Embryonic facial prominence (tissue), 1 donor: ENCODE results near the gene ADIPOR1.
"Not testable (repeated sequence)": the region's sequence is repeated elsewhere in the genome, so short reads cannot be mapped to it uniquely, and the experiment has no call there.

Experiments
- DNase-seq: peaks from one replicate; pipeline ENCODE4 v3.0.0-alpha.2; 2016; ENCODE audit errors: extremely low spot score

ADIPOR1 gene

GRCh38 chr1:202957733-202958543 lies at the start of gene ADIPOR1:
Gene ADIPOR1 (minus strand): TSS chr1:202958312. CDS start chr1:202951070, 7,242 bp downstream.
- peak; percentile 78 for DNase-seq

GRCh38 chr1:203006948-203007871 lies 49.1 kb upstream of the ADIPOR1 start, which contains the start of gene TMEM183A:
Gene TMEM183A (plus strand): TSS chr1:203007374. CDS start chr1:203007466, 92 bp downstream.
- DNase-seq: peak; percentile 93

DNA sequence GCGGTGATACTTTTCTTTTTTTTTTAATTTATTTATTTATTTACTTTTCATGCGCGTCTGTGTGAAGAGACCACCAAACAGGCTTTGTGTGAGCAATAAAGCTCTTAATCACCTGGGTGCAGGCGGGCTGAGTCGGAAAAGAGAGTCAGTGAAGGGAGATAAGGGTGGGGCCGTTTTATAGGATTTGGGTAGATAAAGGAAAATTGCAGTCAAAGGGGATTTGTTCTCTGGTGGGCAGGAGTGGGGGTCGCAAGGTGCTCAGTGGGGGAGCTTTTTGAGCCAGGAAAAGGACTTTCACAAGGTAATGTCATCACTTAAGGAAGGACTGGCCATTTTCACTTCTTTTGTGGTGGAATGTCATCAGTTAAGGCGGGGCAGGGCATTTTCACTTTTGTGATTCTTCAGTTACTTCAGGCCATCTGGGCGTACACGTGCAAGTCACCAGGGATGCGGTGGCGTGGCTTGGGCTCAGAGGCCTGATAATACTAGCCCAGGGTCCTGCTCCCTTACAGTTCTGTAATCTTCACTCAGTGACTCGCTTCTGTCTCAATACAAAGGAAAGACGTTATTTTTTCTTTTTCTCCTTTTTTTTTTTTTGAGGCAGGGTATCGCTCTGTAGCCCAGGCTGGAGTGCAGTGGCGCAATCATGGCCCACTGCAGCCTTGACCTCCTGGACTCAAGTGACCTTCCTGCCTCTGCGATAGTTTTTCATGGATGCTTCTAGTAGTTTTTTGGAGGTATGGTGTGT lies 47.5 kb upstream of the ADIPOR1 start:
- DNase-seq: not testable (repeated sequence)

GRCh38 chr1:203002951-203003350 lies 44.8 kb upstream of the ADIPOR1 start:
- DNase-seq: no peak

GRCh38 chr1:203001986-203002385 lies 43.9 kb upstream of the ADIPOR1 start:
- DNase-seq: no peak

DNA sequence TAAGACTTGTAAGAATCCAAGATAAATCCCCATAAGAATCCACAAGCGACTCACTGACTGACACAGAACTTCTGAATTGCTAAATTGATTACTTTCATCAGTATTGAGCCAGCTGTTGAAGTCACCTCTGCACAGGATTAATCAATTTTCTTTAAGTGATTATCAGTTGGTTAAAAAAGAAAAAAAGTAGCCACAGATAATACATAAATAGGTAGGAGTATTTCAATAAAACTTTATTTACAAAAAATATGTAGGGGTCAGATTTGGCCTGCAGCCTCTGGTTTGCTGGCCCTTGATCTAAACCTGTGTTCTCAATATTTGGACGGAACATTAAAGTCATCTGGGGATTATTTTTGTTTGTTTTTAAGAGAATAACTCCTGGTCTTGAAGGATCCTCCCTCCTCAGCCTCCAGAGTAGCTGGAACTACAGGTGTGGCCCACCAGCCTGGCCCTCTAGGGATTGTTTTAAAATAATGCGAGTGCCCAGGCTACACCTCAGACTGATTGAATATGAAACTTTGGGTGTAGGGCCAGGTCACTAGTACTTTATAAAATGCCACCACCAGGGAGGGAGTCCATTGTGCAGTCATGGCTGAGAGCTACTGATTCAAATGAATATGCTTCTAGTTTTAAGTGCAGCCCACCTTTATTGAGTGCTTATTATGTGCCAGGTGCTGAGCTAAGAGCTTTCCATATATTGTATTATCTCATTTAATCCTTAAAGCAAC lies 42.3 kb upstream of the ADIPOR1 start:
- DNase-seq: no peak

DNA sequence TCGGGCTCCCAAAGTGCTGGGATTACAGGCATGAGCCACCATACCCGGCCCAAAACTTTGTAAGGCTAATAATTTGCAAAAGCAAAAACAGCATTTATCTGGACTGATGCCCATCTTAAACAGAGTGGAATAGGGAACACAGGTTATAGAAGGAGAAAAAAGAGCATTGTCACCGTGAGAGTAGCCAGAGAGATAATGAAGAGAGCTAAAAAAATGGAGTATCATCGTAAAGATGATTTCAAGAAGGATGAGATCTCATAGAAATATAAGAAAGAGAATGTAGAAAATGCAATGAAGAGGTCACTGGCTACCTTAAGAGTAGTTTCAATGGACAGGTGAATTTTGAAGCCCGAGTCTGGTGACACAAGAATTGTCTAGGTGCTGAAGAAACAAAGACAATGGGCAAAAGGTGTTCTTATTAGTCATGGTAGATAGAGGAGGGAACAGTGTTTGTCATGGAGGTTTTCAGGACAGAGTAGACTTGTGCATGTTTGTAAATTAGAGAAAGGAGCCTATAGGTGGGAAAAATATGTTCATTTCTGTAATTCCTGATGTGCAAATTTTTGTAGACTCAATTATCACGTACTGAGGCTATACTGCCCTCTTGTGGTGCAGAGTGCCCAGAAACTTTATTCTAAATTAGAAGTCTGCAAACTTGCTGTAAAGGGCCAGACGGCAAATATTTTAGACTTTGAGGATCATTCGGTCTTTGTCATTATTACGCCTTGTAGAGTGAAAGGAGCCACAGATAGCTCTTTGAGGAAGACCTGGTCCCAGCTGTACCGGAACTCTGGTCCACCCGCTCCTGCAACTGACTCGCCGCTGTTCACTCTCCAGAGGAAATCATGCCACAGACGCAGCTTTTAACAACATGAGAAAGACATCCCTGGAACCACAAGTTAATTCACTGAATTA lies 41.0 kb upstream of the ADIPOR1 start:
- no peak for DNase-seq

GRCh38 chr1:202994756-202995155 lies 36.6 kb upstream of the ADIPOR1 start:
- DNase-seq: no peak

- no peak for DNase-seq
Measured at GRCh38 chr1:202991112-202991511, 33.0 kb upstream of the ADIPOR1 start.

DNA sequence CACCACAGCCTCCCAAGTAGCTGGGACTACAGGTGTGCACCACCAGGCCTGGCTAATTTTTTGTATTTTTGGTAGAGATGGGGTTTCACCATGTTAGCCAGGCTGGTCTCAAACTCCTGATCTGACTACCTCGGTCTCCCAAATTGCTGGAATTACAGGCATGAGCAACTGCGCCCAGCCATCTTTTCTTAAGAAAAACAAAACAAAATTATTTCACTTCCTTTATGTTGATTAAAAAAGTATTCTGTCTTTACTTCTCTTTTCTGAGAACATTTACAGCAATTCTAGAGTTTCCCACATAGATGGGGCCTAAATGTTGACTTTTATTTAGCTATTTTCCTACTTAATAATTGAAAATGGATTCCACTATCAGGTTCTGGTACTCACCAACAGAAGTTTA lies 31.8 kb upstream of the ADIPOR1 start:
- no peak for DNase-seq

DNA sequence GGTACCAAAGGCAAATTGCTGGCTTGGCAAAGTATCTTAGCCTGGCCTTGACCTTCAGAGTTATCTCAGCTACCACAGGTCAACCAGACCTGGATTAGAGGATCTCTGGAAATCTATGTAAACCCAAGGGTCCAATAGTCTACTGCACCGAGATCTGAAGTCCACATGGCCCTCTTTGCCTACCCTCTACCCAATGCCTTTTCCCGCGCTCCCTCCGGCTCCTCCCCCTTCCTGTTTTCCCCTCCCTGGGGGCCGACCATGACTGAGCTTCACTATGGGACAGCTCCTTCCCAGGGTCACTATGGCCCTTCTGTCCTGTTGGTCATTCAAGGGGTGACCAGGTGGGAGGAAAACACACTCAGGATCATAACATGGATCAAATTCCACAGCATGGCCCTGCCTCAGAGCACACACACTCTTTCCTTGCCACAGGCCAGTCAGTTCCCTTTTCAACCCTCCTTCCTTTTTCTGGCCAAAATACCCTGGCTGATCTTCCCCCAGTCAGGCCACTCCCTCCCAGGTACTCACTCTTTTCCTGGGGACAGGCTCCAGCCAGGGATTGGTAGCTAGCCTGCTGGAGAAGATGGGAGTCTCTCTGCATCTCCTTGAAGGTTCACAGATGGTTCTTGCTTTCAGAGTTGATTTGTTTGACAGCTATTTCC lies 29.9 kb upstream of the ADIPOR1 start:
- no peak for DNase-seq

DNA sequence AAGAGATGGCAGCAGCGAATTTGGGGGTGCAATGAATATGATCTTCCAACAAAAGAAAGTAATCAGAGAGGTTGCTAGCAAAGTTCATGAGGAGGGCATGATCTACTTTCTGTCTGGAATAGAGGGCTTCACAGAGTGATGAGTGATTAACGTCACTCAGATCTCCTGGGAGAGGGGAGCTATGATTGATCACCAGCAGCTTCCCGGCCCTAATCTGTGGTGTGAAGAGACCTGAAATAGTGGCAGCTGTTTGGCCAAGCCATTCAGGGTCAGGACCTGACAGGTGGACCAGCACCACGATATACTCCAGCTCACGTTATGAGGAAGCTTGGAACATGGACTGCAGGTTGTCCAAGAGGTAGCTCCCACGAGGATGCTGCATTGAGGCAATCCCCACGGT lies 29.1 kb upstream of the ADIPOR1 start:
- DNase-seq: no peak

DNA sequence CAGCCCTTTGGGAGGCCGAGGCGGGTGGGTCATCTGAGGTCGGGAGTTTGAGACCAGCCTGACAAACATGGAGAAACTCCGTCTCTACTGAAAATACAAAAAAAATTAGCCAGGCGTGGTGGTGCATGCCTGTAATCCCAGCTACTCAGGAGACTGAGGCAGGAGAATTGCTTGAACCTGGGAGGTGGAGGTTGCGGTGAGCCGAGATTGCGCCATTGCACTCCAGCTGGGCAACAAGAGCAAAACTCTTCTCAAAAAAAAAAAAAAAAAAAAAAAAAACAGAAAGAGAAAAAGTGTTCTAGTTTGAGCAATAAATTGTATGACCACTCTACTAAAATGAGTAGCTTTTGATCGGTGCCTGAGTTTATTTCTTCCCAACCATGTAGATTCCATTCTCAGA lies 28.0 kb upstream of the ADIPOR1 start:
- not testable (repeated sequence) for DNase-seq

GRCh38 chr1:202982715-202983430 lies 24.8 kb upstream of the ADIPOR1 start:
- DNase-seq: no peak

DNA sequence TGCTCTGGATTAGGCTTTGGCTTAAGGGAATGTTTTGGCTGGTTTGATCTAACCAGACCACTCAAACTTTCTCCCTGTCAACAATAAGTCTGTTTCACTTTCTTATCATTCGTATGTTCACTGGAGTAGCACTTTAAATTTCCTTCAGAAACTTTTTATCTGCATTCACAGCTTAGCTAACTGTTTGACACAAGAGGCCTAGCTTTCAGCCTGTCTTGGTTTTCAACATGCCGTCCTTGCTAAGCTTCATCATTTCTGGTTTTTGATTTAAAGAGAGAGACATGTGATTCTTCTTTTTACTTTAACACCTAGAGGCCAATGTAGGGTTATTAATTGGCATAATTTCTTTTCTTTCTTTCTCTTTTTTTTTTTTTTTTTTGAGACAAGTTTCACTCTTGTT lies 23.8 kb upstream of the ADIPOR1 start:
- no peak for DNase-seq

DNA sequence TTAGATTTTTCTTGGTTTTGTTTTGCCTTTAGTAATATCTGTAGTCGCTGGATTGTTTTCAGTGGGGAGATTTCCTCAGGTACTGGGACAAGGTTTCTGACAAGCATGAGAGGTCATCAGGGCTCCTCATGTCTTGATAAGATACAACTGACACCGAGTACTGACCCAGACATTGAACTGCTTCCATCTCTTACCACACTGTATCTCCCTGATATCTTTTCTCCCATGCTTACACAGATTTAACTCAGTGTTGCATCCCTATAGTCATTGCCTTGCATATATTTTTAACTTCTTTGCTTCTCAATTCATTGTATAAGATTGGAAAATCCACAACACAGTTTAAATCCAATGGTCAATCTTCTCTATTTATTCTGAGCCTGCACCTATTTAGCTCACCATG lies 21.3 kb upstream of the ADIPOR1 start:
- no peak for DNase-seq

DNA sequence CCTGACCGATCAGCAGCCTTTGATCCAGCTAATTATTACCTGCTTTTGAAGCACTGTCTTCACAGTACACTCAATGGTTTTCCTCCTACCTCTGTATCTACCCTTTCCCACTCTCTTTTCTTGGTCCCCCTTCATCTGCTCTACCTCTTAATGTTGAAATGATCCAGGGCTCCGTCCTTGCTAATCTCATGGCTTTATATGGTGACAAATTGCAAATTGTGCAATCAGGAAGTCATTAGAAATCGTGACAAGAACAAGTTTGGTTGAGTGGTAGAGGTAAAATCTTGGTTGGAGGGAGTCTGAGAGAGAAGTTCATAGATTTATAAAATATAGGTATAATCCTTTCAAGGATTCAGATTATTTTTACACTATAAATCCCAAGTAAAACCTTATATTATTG lies 18.5 kb upstream of the ADIPOR1 start:
- DNase-seq: no peak

DNA sequence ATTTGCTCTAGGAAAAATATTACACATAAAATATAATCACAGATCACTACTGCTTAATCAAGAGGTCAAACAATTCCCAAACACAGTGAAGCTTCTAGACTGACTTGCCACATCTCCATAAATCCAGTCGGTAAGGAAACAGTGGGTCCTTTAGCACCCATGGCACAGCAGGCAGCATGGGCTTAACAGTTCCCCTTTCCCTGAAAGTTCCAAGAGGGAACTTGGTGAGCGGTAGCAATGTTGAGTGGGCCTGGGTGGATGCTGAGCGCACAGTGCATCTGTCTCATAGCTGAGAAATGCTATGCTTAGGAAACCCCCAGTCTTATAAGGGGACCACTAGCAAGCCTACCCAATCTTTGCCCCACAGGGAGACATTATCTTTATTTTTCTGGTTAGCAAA lies 16.7 kb upstream of the ADIPOR1 start:
- DNase-seq: no peak

DNA sequence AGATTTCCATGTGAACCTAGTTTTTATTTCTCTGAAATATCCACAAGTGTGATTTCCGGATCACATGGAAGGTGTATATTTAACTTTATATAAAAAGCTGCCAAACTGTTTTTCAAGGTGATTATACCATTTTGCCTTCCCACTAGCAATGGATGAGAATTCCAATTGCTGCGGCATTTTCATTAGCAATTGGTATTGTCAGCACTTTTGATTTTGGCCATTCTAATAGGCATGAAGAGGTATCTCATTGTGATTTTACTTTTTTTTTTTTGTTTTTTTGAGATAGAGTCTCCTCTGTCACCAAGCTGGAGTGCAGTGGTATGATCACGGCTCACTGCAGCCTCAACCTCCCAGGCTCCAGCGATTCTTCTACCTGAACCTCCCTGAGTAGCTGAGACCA lies 13.9 kb upstream of the ADIPOR1 start:
- no peak for DNase-seq
